Neural progenitor cell (in vitro differentiated cells): ENCODE results near the gene DRICH1.
"Not testable (repeated sequence)": the region's sequence is repeated elsewhere in the genome, so short reads cannot be mapped to it uniquely, and the experiment has no call there.

ENCODE experiments used
- EZH2 ChIP-seq: fragments of 200-600 bp; sonication (generic); IDR thresholded peaks from 2 replicates; pipeline ENCODE4 v1.6.1; 2017; ENCODE audit warnings: antibody characterized with exemption, mild to moderate bottlenecking, moderate library complexity
- EZH2phosphoT487 ChIP-seq: fragments of 200-600 bp; sonication (generic); IDR thresholded peaks from 2 replicates; pipeline ENCODE4 v1.6.1; 2017; ENCODE audit warnings: antibody characterized with exemption
- TF ChIP-seq, protein P1 (sequence below): fragments of 200-600 bp; sonication (generic); IDR thresholded peaks from 2 replicates; pipeline ENCODE4 v1.5.1; 2017; ENCODE audit warnings: antibody characterized with exemption, mild to moderate bottlenecking

DNA sequence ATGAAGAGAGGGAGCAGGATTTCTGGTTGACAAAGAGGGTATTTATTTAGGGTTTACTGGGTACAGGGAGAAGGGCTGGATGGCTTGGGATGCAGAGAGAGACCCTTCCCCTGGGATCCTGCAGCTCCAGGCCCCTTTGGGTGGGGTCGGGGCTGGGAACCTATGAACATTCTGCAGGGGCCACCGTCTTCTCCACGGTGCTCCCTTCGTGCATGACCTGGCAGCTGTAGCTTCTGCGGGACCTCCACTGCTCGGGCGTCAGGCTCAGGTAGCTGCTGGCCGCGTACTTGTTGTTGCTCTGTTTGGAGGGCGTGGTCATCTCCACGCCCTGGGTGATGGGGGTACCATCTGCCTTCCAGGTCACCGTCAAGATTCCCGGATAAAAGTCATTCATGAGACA, 59.0 kb downstream of the DRICH1 start:
- TF ChIP-seq, protein P1, sequence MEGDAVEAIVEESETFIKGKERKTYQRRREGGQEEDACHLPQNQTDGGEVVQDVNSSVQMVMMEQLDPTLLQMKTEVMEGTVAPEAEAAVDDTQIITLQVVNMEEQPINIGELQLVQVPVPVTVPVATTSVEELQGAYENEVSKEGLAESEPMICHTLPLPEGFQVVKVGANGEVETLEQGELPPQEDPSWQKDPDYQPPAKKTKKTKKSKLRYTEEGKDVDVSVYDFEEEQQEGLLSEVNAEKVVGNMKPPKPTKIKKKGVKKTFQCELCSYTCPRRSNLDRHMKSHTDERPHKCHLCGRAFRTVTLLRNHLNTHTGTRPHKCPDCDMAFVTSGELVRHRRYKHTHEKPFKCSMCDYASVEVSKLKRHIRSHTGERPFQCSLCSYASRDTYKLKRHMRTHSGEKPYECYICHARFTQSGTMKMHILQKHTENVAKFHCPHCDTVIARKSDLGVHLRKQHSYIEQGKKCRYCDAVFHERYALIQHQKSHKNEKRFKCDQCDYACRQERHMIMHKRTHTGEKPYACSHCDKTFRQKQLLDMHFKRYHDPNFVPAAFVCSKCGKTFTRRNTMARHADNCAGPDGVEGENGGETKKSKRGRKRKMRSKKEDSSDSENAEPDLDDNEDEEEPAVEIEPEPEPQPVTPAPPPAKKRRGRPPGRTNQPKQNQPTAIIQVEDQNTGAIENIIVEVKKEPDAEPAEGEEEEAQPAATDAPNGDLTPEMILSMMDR, result not testable (repeated sequence)
- not testable (repeated sequence) for TF ChIP-seq EZH2, EZH2phosphoT487
